ENCODE data around the gene CNOT2.

- no peak for TF ChIP-seq CTCF (conservative IDR thresholded peaks at IDR 0.05; ENCODE audit: low read depth, low read length)
- no peak for TF ChIP-seq EZH2phosphoT487 (IDR thresholded peaks at IDR 0.05; ENCODE audit: borderline replicate concordance, low read length)
- no peak for TF ChIP-seq EZH2 (IDR thresholded peaks at IDR 0.05; ENCODE audit: low read length, unreplicated experiment)
These were observed 91.5 kb downstream of the CNOT2 start for GRCh38 chr12:70334742-70335141.
